ENCODE data around the gene SHCBP1L. TPM values are rescaled to one million over a fixed set of nuclear protein-coding genes. Genes with fewer than 3 reads are reported as not detected.
"Not testable (repeated sequence)": the region's sequence is repeated elsewhere in the genome, so short reads cannot be mapped to it uniquely, and the experiment has no call there.

The SHCBP1L gene
- polyA plus RNA-seq, 3 donors: 0.12 TPM; not detected in 2

DNA sequence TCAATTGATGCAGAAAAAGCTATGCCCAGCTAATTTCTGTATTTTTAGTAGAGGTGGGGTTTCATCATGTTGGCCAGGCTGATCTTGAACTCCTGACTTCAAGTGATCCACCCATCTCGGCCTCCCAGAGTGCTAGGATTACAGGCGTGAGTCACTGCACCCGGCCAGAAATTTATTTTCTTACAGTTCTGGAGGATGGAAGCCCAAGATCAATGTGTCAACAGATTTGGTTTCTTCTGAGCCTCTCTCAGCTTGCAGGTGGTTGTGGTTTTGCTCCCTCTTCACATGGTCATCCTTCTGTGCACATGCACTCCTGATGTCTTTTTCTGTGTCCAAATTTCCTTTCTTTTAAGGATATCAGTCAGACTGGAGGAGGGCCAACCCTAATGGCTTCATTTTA is 35.6 kb downstream of the SHCBP1L start:
- 77 to 83% (median 81%) methylated on average over 3 of the region's 3 CpGs for WGBS, 3 donors
- H3K27ac ChIP-seq (ENCODE audit: low read depth, low read length): no peak overlapping the region

DNA sequence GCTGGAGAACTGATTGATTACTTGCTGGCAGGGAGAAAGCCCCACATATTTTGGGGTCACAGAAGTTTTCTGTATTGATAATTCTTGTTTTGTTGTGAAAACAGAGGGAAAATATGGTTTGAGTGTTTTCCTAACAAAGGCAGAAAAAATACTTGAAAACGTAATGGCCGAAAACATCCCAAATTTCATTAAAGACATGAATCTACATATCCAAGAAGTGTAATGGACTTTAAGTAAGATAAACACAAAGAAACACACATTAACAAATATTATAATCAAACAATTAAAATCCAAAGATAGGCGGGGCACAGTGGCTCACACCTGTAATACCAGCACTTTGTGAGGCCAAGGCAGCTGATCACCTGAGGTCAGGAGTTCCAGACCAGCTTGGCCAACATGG is 39.6 kb downstream of the SHCBP1L start:
- H3K27ac ChIP-seq (ENCODE audit: low read depth, low read length): no peak overlapping the region
- WGBS, 3 donors: 97 to 99% (median 98%) methylated on average over 3 of the region's 3 CpGs

DNA sequence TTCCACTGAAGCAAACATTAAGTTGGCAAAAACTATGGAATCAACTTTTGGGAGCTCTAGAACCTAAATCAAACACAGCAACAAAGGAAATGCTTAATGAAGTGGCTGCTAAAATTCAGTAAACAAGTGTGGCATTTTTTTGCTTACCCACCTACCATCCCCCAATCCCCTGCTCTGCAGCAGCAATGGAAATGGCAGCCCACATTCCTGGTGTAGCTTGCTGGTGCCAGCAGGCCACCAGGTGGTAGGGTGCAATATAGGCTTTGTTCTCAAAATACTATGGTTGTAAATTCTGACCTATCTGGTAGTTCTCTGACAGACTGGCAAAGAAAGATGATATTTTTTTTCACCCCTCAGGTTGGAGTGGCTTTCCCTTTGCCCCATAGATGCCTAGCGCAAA is 42.8 kb downstream of the SHCBP1L start:
- WGBS, 3 donors: 96 to 100% (median 100%) methylated on average over 1 of the region's 1 CpG
- H3K27ac ChIP-seq (ENCODE audit: low read depth, low read length): no peak overlapping the region

DNA sequence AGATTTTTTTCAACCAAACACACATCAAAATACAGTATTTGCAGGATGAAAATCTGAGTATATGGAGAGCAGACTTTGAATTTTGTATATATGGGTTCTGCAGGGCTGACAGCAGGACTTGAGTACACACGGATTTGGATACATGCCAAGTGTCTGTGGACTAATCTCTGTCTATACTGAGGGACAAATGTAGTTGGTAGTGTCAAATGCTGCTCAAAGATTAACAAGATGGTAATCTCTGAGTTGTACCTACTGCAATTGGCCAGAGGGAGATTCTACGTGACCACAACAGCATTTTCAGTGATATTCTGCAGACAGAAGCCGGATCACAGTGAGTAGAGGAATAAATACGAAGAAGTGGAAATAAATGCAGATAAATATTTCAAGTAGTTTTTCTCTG is 43.4 kb downstream of the SHCBP1L start:
- no peak overlapping the region for H3K27ac ChIP-seq (ENCODE audit: low read depth, low read length)
- WGBS, 3 donors: 56 to 71% (median 69%) methylated on average over 4 of the region's 4 CpGs

DNA sequence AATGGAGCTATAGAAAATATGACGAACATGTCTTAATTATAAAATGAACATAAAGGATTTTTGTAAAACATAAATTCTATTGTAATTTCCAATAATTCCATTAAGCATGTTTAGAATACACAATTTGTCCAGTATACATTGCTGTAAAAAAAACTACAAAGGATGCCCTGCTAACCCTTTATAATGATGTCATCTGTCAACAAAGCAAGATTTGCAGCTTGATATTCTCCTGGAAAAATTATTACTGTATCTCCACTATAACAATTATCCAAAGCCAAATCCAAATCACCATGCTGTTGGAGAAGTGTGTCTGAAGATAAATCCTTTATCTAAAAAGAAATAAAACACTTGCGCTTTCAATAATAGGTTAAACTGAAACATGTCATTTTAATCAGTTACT is 47.6 kb downstream of the SHCBP1L start:
- WGBS, 3 donors: 92 to 96% (median 95%) methylated on average over 2 of the region's 2 CpGs

DNA sequence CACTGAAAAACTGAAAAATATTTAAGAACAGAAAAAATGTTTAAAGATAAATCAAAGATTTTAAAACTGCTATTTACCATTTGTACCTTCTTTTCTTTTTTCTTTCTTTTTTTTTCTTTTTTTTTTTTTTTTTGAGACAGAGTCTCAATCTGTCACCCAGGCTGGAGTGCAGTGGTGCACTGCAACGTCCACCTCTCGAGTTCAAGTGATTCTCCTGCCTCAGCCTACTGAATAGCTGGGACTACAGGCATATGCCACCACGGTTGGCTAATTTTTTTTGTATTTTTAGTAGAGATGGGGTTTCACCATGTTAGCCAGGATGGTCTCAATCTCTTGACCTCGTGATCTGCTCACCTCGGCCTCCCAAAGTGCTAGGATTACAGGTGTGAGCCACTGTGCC is 51.0 kb downstream of the SHCBP1L start:
- WGBS, 3 donors: 88 to 95% (median 91%) methylated on average over 5 of the region's 5 CpGs
- not testable (repeated sequence) for H3K27ac ChIP-seq (ENCODE audit: low read depth, low read length)

More for the DNA sequence above, 47.6 kb downstream of the SHCBP1L start:
- no peak overlapping the region for H3K27ac ChIP-seq (ENCODE audit: low read depth, low read length)

DNA sequence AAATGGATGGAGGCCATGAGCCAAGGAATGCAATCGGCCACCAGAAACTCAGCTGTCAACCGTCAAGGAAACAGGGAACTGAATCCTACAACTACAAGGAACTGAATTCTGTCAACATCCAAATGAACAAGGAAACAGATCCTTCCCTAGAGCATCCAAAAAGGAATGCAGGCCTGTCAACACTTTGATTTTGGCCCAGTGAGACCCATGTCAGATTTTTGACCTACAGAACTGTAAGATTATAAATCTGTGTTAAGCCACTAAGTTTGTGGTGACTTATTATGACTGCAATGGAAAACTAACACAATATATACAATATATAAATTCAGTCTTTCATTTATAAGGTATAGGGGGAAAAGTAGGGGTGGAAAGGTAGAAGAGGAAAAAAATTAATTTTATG is 55.3 kb downstream of the SHCBP1L start:
- 64 to 79% (median 76%) methylated on average over 2 of the region's 2 CpGs for WGBS, 3 donors
- no peak overlapping the region for H3K27ac ChIP-seq (ENCODE audit: low read depth, low read length)

DNA sequence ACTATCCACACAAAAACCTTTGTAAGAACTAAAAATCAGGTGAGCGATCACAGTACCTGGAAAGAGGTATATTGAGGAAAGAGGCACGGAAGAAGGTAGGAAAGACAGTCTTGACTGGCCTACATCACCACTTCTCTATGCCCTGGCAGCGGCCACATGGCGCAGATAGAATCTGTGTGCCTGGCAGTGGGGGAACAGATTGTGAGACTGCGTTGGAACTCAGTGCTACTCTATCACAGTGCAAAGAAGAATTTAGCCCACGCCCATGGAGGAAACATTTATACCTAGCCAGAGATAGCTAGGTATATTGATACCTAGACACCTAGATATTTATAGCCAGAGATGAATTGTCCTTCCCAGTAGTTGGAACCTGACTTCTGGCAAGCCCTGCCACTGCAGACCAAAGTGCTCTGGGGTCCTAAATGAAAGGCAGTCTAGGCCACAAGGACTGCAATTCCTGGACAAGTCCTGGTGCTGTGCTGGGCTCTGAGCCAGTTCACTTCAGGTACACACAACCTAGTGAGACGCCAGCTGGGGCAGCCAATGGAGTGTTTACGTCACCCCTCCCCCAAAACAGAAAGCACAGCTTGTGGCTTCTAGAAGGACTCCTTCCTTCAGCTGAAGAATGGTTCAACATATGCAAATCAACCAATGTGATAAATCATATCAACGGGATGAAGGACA is 61.9 kb downstream of the SHCBP1L start:
- no peak overlapping the region for H3K27ac ChIP-seq (ENCODE audit: low read depth, low read length)
- WGBS, 3 donors: 82 to 92% (median 89%) methylated on average over 9 of the region's 9 CpGs

DNA sequence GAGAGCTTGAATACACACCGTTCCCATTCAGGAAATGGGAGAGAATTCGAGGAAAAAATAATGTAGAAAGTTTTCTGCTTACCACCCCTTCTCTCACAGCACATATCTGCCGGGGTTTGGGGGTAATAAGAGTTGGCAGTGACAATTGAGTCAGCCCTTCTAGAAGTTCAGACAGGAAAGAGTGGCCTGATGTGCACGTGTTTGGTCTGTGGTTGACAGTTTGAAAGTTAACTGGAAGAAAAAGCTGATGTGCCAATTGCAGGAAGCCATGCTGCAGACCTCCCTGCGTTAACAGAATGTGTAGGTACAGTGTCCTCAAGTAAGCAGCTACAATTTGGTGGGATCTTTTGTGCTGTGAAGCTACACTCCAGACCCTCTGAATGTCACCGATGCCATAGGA is 63.0 kb downstream of the SHCBP1L start:
- H3K27ac ChIP-seq (ENCODE audit: low read depth, low read length): no peak overlapping the region
- whole genome bisulfite sequencing, 3 donors: 47 to 72% (median 56%) methylated on average over 6 of the region's 6 CpGs

DNA sequence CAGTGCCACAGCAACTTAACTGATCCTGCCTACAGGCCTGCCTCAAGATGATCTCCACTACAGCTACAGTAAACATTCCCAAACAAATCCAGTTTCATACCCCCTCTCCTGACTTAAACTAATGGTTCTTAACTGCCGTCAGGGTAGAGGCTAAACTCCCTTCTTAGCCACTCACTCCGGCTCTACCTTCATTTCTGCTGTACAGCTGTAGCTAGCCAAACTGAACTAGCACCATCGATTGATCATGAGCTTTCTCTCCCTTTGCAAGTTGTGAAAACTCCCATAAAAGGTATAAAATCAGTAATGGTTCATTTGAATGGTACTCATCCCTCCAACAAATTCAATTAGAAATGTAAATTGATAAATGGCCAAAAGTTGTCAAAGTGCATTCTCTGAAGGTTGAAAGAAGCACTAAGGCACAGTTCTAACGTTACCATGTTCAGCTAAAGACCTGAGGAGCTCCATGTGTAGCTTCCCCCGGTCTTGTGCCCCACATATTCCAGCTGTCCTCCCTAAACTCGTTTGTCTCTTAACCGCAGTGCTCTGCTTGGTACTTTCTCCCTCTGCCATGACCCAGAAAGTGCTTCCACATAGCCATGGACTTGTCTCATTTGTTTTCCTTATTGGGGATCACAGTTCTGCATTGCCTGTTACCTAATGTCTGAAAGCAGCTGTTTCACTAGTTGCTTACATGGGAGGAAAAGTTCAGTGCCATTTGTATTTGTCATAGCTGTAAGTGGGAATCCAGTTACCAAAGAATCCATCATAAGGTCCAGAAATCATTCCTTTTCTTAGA is 64.0 kb downstream of the SHCBP1L start:
- WGBS, 3 donors: 76 to 80% (median 77%) methylated on average over 7 of the region's 7 CpGs
- no peak overlapping the region for H3K27ac ChIP-seq (ENCODE audit: low read depth, low read length)

DNA sequence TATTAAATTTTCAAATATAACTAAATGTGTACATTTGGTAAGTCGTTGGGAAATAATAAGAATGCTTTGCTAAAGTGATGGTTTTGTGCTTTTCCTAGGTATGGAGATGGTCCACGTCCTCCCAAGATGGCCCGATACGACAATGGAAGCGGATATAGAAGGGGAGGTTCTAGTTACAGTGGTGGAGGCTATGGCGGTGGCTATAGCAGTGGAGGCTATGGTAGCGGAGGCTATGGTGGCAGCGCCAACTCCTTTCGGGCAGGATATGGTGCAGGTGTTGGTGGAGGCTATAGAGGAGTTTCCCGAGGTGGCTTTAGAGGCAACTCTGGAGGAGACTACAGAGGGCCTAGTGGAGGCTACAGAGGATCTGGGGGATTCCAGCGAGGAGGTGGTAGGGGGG is 66.0 kb downstream of the SHCBP1L start:
- no peak overlapping the region for H3K27ac ChIP-seq (ENCODE audit: low read depth, low read length)
- 97 to 99% (median 97%) methylated on average over 11 of the region's 11 CpGs for WGBS, 3 donors

DNA sequence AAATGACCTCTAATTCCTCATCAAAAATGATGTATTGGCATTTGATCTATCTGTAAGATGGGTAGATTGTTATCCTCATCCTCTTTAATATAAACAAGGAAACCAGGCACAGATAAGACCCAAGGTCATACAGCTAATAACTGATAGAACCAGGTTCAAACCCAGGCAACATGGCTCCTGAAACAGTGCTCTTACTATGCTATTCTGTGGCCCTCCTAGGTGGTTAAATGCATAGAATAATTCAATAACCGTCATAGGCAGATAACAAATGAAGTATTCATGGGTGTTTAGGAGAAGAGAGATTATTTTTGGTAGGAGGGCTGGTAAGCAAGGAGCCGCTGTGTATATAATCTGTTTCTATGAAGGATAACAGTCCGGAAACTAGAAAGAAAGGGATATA is 67.4 kb downstream of the SHCBP1L start:
- H3K27ac ChIP-seq (ENCODE audit: low read depth, low read length): no peak overlapping the region
- 95 to 98% (median 98%) methylated on average over 3 of the region's 3 CpGs for WGBS, 3 donors

DNA sequence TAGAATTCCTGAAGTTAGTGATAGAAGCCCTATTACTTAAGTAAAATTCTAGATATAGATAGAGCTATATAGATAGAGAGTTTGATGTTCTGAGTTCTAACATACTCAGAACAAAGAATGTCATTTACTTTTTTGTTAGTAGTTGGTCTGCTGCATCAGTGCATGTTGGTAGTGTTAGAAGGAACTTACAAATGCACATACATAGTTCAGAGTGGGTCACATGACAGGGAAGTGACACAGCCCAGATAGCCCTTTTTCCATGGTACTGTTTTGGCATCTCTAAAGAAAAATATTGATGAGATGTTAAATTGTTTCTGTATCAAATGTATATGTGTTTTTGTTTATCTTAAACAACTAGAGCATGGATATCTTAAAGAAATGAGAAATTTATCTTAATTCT is 68.1 kb downstream of the SHCBP1L start:
- no peak overlapping the region for H3K27ac ChIP-seq (ENCODE audit: low read depth, low read length)

DNA sequence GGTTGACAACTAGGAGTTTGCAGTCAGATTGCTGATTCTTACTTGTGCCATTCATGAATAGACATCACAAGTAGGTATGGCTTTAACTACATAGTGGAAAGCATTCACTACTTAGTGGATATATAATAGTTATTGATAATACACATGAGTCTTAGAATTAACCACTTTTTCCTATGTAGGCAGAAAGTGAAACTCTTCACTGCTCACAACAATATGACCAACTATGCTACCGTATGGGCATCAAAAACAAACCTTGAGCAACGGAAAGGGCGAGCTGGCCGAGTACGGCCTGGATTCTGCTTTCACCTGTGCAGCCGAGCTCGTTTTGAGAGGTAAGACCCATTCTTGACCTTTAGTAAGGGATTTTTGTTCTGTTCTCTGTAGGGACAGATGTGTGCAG is 75.1 kb downstream of the SHCBP1L start:
- 94 to 97% (median 96%) methylated on average over 7 of the region's 7 CpGs for WGBS, 3 donors
- no peak overlapping the region for H3K27ac ChIP-seq (ENCODE audit: low read depth, low read length)

DNA sequence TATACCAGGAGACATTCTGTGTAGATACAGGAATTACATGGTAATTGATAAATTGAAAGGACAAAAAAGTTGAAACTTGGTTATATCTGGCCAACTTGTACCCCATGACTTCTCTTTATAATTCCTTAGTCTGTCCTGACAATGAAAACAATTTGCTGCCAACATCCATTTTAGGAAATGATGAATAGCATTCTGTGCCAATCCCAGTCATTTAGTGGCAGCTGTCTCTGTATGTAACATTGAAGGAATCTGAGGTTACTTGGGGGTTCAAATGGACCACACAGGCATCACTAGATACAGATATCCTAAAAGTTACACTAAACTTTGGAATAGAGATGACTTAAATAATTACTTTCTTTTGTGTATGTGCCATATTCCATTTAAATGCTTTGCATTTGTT is 75.6 kb downstream of the SHCBP1L start:
- no peak overlapping the region for H3K27ac ChIP-seq (ENCODE audit: low read depth, low read length)

DNA sequence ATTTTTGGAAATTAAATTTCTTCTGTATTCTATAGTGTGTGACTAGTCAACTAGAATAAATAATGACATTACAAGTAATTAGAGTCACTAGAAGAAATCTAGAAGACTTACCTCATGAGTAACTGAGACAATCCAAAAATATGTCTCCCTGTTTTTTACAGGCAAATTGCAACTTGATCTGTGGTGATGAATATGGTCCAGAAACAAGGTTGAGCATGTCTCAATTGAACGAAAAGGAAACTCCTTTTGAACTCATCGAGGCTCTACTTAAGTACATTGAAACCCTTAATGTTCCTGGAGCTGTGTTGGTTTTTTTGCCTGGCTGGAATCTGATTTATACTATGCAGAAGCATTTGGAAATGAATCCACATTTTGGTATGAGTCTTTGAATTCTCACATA is 77.1 kb downstream of the SHCBP1L start:
- WGBS, 3 donors: 93 to 96% (median 95%) methylated on average over 2 of the region's 2 CpGs
- H3K27ac ChIP-seq (ENCODE audit: low read depth, low read length): no peak overlapping the region

DNA sequence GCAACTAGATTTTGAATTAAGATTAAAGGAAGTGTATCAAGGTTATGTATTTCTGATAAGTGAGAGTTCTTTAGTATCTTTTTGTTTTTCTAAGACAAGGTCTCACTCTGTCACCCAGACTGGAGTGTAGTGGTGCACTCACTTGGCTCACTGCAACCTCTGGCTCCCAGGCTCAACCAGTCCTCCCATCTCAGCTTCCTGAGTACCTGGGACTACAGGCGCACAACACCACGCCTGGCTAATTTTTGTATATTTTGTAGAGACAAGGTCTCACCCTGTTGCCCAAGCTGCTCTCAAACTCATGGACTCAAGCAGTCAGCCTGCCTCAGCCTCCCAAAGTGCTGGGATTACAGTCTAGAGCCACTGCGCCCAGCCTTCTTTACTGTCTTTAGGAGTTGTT is 80.1 kb downstream of the SHCBP1L start:
- no peak overlapping the region for H3K27ac ChIP-seq (ENCODE audit: low read depth, low read length)
- 94 to 98% (median 98%) methylated on average over 3 of the region's 3 CpGs for WGBS, 3 donors

DNA sequence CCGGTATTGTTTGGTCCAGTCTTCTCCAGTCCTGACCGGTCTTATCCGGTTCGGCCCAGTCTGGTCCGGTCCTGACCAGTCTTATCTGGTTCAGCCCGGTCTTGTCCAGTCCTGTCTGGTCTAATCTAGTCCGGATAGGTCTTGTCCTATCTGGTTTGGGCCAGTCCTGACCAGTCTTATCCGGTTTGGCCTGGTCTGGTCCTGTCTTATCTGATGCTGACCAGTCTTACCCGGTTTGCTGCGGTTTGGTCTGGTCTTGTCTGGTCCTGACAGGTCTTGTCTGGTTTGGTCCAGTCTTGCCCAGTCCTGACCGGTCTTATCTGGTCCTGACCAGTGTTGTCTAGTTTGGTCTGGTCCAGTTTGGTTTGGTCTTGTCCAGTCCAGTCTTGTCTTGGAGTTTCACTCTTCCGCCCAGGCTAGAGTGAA is 83.7 kb downstream of the SHCBP1L start:
- H3K27ac ChIP-seq (ENCODE audit: low read depth, low read length): no peak overlapping the region
- 96 to 98% (median 97%) methylated on average over 12 of the region's 12 CpGs for WGBS, 3 donors

DNA sequence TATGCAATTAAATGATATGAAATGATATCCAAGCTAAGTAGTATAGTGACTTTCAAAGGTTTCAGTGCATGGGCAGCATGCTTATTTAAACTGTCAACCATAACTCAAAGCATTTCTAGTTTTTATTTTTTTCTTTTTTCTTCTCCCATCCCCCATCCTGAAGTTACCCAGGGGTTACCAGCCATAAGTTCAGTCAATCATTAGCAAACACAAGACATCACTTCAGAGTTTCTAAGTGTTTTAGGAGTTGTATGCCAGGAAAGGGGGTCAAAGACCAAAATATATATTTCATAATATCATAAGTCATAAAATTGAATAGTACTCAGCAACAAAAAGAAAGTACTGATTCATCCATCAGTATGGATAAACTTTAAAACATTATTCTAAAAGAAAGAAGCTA is 85.1 kb downstream of the SHCBP1L start:
- H3K27ac ChIP-seq (ENCODE audit: low read depth, low read length): no peak overlapping the region

DNA sequence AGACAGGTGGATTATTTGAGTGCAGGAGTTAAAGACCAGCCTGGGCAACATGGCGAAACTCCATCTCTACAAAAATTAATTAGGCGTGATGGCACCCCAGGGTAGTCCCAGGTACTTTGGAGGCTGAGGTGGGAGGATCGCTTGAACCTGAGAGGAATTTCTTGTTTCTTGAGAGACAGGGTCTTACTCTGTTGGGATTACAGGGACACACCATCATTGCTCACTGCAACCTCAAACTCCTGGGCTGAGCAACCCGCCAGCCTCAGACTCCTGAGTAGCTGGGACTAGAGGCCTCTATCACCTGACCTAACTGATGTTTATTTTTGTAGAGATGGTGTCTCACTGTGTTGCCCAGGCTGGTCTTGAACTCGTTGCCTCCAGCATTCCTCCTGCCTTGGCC is 89.0 kb downstream of the SHCBP1L start:
- WGBS, 3 donors: 95 to 97% (median 96%) methylated on average over 5 of the region's 5 CpGs
- no peak overlapping the region for H3K27ac ChIP-seq (ENCODE audit: low read depth, low read length)

Data from adipose tissue (tissue), 3 donors.